WTC11 (cell line): ENCODE results near the gene TESK2. TPM values are rescaled to one million over a fixed set of nuclear protein-coding genes. Genes with fewer than 3 reads are reported as not detected.

Source experiments
- ATAC-seq: fragments of 200-7000 bp; cut with Tn5 transposase; 2 replicates; pipeline ENCODE4 v1.10.0; 2021; ENCODE audit warnings: mild to moderate bottlenecking, moderate library complexity
- CTCF ChIA-PET: fragments of 300-600 bp; sonication (Branson Sonifier 250); formaldehyde crosslinking; loops from one replicate; lab custom pipeline; 2021; ENCODE audit warnings: antibody characterized with exemption; lab: Charles Lee
- POLR2A ChIA-PET: fragments of 350-600 bp; sonication (Branson Sonifier 250); formaldehyde crosslinking; loops from one replicate; lab custom pipeline; 2021; ENCODE audit warnings: antibody characterized with exemption; lab: Charles Lee
- DNase-seq: peaks from one replicate; pipeline ENCODE4 v3.0.0; 2021; ENCODE audit warnings: low spot score
- H3K27ac Mint-ChIP-seq: 2 replicates; pipeline ENCODE4 v1.8.0; 2021; ENCODE audit warnings: mixed read lengths
- H3K27me3 Mint-ChIP-seq: 2 replicates; pipeline ENCODE4 v1.8.0; 2021; ENCODE audit warnings: low read depth, mild to moderate bottlenecking, moderate library complexity, mixed read lengths
- H3K36me3 Mint-ChIP-seq: 2 replicates; pipeline ENCODE4 v1.8.0; 2021; ENCODE audit warnings: mixed read lengths
- H3K4me1 Mint-ChIP-seq: 2 replicates; pipeline ENCODE4 v1.8.0; 2022; ENCODE audit warnings: mixed read lengths
- H3K4me3 Mint-ChIP-seq: 2 replicates; pipeline ENCODE4 v1.8.0; 2021; ENCODE audit warnings: mild to moderate bottlenecking, moderate library complexity, mixed read lengths
- H3K9me3 Mint-ChIP-seq: 2 replicates; pipeline ENCODE4 v1.8.0; 2021; ENCODE audit warnings: mixed read lengths
- ATF3 ChIP-seq: sonication (generic); formaldehyde crosslinking; conservative IDR thresholded peaks from 2 replicates; pipeline ENCODE4 v1.8.1; 2022; ENCODE audit warnings: mild to moderate bottlenecking, missing genetic modification reagents
- ATF6 ChIP-seq: sonication (generic); formaldehyde crosslinking; IDR thresholded peaks from 2 replicates; pipeline ENCODE4 v1.8.1; 2023; ENCODE audit warnings: mild to moderate bottlenecking, missing genetic modification reagents
- CTCF ChIP-seq: fragments of 200-600 bp; IDR thresholded peaks from 2 replicates; pipeline ENCODE4 v1.8.0; 2022; ENCODE audit warnings: antibody characterized with exemption
- E2F1 ChIP-seq: sonication (generic); formaldehyde crosslinking; IDR thresholded peaks from 2 replicates; pipeline ENCODE4 v1.8.0; 2022; ENCODE audit warnings: mild to moderate bottlenecking, missing genetic modification reagents
- ELF4 ChIP-seq: sonication (generic); formaldehyde crosslinking; IDR thresholded peaks from 2 replicates; pipeline ENCODE4 v1.8.1; 2022; ENCODE audit warnings: low read depth, mild to moderate bottlenecking, moderate library complexity, missing genetic modification reagents
- EMX1 ChIP-seq: fragments of 250-450 bp; sonication (Bioruptor Pico); IDR thresholded peaks from 2 replicates; pipeline ENCODE4 v1.8.0; 2021; ENCODE audit warnings: mild to moderate bottlenecking
- GABPB1 ChIP-seq: sonication (generic); formaldehyde crosslinking; IDR thresholded peaks from 2 replicates; pipeline ENCODE4 v1.8.1; 2023; ENCODE audit warnings: mild to moderate bottlenecking, missing genetic modification reagents
- HMGA2 ChIP-seq: fragments of 250-450 bp; sonication (Bioruptor Pico); IDR thresholded peaks from 2 replicates; pipeline ENCODE4 v1.4.0; 2021; ENCODE audit warnings: mild to moderate bottlenecking, moderate library complexity
- IRF1 ChIP-seq: sonication (generic); formaldehyde crosslinking; IDR thresholded peaks from 2 replicates; pipeline ENCODE4 v1.8.0; 2023; ENCODE audit warnings: missing genetic modification reagents
- IRF2 ChIP-seq: sonication (generic); formaldehyde crosslinking; IDR thresholded peaks from 2 replicates; pipeline ENCODE4 v1.8.0; 2022; ENCODE audit warnings: low read depth, missing genetic modification reagents, borderline replicate concordance
- JUN ChIP-seq: sonication (generic); formaldehyde crosslinking; IDR thresholded peaks from 2 replicates; pipeline ENCODE4 v1.8.0; 2023; ENCODE audit warnings: mild to moderate bottlenecking, missing genetic modification reagents
- MAX ChIP-seq: sonication (generic); formaldehyde crosslinking; IDR thresholded peaks from 2 replicates; pipeline ENCODE4 v1.8.0; 2022; ENCODE audit warnings: mild to moderate bottlenecking, missing genetic modification reagents
- MYBL2 ChIP-seq: sonication (generic); formaldehyde crosslinking; IDR thresholded peaks from 2 replicates; pipeline ENCODE4 v1.8.1; 2023; ENCODE audit warnings: mild to moderate bottlenecking, moderate library complexity, missing genetic modification reagents
- NFYB ChIP-seq: sonication (generic); formaldehyde crosslinking; conservative IDR thresholded peaks from 2 replicates; pipeline ENCODE4 v1.8.0; 2022; ENCODE audit warnings: low read depth, missing genetic modification reagents
- NR2C2 ChIP-seq: sonication (generic); formaldehyde crosslinking; IDR thresholded peaks from 2 replicates; pipeline ENCODE4 v1.8.0; 2022; ENCODE audit warnings: mild to moderate bottlenecking, missing genetic modification reagents
- NR3C1 ChIP-seq: sonication (generic); formaldehyde crosslinking; conservative IDR thresholded peaks from 2 replicates; pipeline ENCODE4 v1.8.1; 2023; ENCODE audit warnings: low read depth, mild to moderate bottlenecking, missing genetic modification reagents
- SMAD3 ChIP-seq: sonication (generic); formaldehyde crosslinking; IDR thresholded peaks from 2 replicates; pipeline ENCODE4 v1.8.0; 2022; ENCODE audit warnings: missing genetic modification reagents, mild to moderate bottlenecking, borderline replicate concordance
- USF2 ChIP-seq: sonication (generic); formaldehyde crosslinking; IDR thresholded peaks from 2 replicates; pipeline ENCODE4 v1.8.1; 2023; ENCODE audit warnings: mild to moderate bottlenecking, missing genetic modification reagents, moderate library complexity
- ZBTB43 ChIP-seq: sonication (generic); formaldehyde crosslinking; IDR thresholded peaks from 2 replicates; pipeline ENCODE4 v1.8.1; 2023; ENCODE audit warnings: mild to moderate bottlenecking, missing genetic modification reagents
- ZNF138 ChIP-seq: sonication (generic); formaldehyde crosslinking; conservative IDR thresholded peaks from 2 replicates; pipeline ENCODE4 v1.8.1; 2022; ENCODE audit warnings: mild to moderate bottlenecking, moderate library complexity, missing genetic modification reagents
- ZNF219 ChIP-seq: sonication (generic); formaldehyde crosslinking; IDR thresholded peaks from 2 replicates; pipeline ENCODE4 v1.8.0; 2023; ENCODE audit warnings: missing genetic modification reagents, mild to moderate bottlenecking, borderline replicate concordance
- ZNF263 ChIP-seq: sonication (generic); formaldehyde crosslinking; IDR thresholded peaks from 2 replicates; pipeline ENCODE4 v1.8.1; 2022; ENCODE audit warnings: low read depth, mild to moderate bottlenecking, moderate library complexity, missing genetic modification reagents
- ZNF512 ChIP-seq: sonication (generic); formaldehyde crosslinking; IDR thresholded peaks from 2 replicates; pipeline ENCODE4 v1.8.1; 2022; ENCODE audit warnings: missing genetic modification reagents, borderline replicate concordance
- total RNA-seq: library from RNA; stranded (reverse); gene quantifications from 3 replicates; pipeline ENCODE4 v1.2.3, GENCODE V29; 2021

TESK2 gene
- total RNA-seq, 1 experiment from 2014 or later = 13.3 TPM

GRCh38 chr1:45326627-45327623, 164.0 kb downstream of the TESK2 start, which contains the start of gene HPDL (continued):
- TF ChIP-seq MAX (CRISPR knock-in tag) (peak; percentile 96), JUN (CRISPR knock-in tag) (peak; percentile 70; the same call in 1 of the 2 replicates), ELF4 (CRISPR knock-in tag) (no peak), USF2 (CRISPR knock-in tag) (peak; percentile 55; the same call in 1 of the 2 replicates), SMAD3 (CRISPR knock-in tag) (peak; percentile 87; the same call in 1 of the 2 replicates), GABPB1 (no peak), E2F1 (peak; percentile 34; the same call in 1 of the 2 replicates), ZNF138 (CRISPR knock-in tag) (no peak), ZNF219 (CRISPR knock-in tag) (no peak), ZBTB43 (peak; percentile 19; the same call in 1 of the 2 replicates), ZNF263 (CRISPR knock-in tag) (no peak)
- TF ChIP-seq, all 79 proteins: peak for 30

- Mint-ChIP-seq H3K4me1 (peaks cover 56% of the 10 kb centered on the region), H3K27ac (peak overlapping the region; percentile 1; the same call in 1 of the 2 replicates), H3K27me3 (no peaks in the 10 kb centered on the region; the same call in 1 of the 2 replicates), H3K36me3 (peaks cover 21% of the 10 kb centered on the region), H3K9me3 (peaks cover 9% of the 10 kb centered on the region), H3K4me3 (peak overlapping the region; percentile 70)
- POLR2A ChIA-PET = interaction anchor here (0.6 to 4.4 kb wide), 10 partner anchors 9 to 315 kb away, joined by 3 to 54 read pairs (median 6); partner anchors contain the start of genes CCDC163, HECTD3, MMACHC and MUTYH
- CTCF ChIA-PET = interaction anchor here (0.6 to 4.4 kb wide), 6 partner anchors 14 to 311 kb away, joined by 4 to 32 read pairs (median 6); partner anchors contain the start of genes MUTYH and TOE1
- no peak for ATAC-seq
- DNase-seq = no peak
- TF ChIP-seq NR2C2 (no peak), ATF3 (CRISPR knock-in tag) (no peak), ATF6 (CRISPR knock-in tag) (no peak), NR3C1 (CRISPR knock-in tag) (no peak), NFYB (CRISPR knock-in tag) (no peak), ZNF512 (CRISPR knock-in tag) (no peak), EMX1 (CRISPR knock-in tag) (no peak), IRF2 (CRISPR knock-in tag) (no peak), MYBL2 (CRISPR knock-in tag) (no peak), CTCF (no peak), IRF1 (CRISPR knock-in tag) (no peak), HMGA2 (CRISPR knock-in tag) (no peak)
These were observed 165.0 kb downstream of the TESK2 start for GRCh38 chr1:45325851-45326506.
